Measurements from ENCODE around the gene TFF3. TPM values are rescaled to one million over a fixed set of nuclear protein-coding genes. Genes with fewer than 3 reads are reported as not detected.
"Not testable (repeated sequence)": the region's sequence is repeated elsewhere in the genome, so short reads cannot be mapped to it uniquely, and the experiment has no call there.

Gene TFF3
- polyA plus RNA-seq, 5 donors: 6.2 to 22.5 (median 13.1) TPM

DNA sequence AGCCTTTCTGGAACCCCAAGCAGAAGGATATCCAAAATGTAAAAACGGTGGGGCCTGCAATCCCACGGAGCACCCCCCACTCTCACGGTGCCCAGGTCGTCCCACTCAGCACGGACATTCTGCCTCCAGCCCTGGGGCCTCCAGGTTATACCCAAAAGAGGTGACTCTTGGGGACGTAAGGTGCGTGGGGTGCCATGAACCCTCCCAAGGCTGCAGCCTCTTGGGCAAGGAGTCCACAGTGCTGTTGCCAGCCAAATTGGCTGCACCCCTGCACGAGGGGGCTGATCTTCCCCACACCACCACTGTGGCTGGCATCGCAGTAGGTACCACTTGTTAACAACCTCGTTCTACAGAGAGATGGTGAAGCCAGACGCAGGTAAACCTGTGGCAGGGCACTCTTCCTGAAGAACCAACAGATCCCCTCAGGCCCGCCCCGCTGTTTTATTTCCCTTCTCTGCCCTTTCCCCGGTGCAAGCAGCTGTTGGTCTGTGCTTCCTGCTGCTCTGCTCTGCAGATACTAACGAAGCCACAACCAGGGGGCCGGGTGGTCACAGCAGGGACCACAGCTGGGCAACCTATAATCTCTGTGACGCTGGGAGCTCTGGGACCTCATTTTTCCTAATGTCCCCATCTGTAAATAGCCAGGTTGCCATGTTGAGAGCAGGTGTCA is 8.7 kb downstream of the TFF3 start:
- no peak for DNase-seq

DNA sequence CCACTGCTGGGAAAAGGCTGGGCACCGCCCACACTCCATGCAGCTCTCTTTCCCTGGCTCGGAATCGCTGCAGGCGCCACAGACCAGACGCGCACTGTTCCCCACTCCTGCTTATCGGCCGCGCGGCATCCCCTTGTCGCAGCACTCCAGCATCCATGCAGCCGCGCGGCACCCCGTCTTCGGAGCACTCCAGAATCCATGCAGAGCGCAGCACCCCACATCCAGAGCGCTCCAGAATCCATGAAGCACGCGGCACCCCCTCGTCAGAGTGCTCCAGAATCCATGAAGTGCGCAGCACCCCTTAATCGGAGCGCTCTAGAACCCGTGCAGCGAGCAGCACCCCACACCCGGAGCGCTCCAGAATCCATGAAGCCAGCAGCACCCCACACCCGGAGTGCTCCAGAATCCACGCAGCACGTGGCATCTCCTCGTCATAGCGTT is 9.5 kb downstream of the TFF3 start:
- no peak for DNase-seq

DNA sequence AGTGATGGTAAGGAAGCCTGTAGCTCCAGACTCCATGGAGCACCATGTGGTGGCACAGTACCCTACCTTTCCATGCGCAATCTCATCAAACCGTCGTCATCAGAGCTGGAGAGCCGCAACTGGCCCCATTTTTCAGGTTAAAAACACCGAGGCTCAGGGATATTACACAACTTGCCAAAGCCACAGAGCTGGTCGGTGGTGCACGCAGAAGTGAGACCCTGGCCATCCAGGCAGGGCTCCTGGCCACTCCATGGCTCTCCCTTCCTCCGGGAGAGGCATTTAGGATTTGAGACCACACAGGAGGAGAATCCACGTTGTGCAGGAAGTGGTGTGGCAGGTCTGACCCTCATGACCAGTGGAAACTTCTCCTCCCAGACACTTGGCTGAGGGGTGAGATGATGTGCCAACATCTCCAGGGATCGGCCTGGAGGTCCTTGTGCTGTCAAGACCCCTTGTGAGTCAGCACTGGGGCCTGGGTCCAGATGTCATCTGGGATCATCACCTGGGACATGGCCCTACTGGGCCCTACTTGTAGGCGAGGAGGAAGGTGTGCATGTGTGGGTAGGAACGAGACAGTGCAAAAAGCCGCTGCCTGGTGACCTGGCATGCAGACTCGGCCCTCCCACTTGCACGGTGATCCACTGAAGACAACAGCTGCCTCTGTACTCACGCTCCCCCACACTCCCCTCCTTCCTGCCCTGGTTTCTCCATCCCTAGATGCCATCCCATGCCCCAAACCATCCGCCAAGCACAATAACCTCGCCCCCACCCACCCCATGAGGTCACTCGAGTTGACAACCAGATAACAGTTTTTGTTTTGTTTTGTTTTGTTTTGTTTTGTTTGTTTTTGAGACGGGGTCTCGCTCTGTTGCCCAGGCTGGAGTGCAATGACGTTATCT is 10.4 kb downstream of the TFF3 start:
- DNase-seq: no peak

DNA sequence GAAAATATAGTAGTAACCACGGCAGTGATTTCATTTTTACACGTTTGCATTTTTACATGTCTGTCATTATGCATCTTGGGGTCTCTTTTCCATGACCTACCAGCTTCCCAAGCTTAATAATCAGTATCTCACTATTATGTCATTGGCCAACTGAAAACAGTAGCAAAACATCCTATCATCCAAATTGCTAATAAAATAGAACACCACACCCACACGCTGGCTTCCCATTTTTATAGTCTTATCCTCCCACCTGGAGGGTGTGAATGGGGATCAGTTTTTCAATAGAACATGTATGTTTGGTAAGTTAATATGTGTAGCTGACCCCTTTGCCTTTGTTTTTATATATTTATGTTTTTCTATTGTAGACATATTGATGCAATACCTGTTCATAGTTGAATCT is 11.8 kb downstream of the TFF3 start:
- no peak for DNase-seq

DNA sequence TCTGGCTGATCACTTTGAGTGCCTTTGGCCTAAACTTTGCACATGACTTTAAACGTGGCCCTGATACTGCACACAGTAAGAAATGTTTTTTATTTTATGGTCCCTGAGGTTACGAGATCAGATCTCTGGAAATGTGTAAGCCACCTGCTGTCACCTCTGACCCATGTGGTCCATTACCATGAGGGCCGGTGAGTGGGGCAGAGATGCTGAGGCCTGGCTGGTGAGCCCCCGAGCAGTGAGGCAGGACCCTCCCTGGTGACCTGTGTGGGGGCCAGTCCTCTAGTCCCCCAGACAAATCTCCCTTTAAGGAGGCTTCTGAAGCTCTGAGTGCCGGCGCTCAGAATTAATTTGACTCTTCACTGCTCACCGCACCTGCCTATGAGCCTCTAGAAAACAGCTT is 12.4 kb downstream of the TFF3 start:
- no peak for DNase-seq

DNA sequence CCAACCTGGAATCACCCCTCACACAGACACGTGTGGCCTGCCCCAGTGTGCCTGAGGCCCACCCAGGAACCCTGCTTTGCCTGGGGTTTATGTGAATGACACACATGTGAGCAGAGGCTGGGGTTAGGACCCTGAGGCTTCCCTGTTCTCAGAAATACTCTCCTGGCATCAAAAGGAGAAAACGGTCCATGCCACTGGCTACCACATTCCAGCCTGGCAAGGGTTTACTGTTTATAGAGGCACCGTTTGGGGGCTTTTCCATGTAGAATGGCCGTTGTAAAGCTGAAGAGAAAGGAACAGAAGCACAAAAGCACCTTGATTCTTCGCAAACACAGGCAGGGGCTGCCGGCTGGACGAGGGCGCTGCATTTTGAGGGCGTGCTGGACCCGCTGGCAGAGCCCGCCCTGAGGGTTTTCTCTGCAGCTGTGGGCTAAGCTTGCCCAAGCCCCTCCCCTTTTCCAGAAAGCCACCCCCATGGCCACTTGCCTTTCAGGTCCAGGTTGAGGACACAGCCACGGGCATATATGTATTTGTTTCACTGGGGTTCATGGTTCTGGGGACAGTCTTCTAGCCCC is 13.0 kb downstream of the TFF3 start:
- DNase-seq: no peak

DNA sequence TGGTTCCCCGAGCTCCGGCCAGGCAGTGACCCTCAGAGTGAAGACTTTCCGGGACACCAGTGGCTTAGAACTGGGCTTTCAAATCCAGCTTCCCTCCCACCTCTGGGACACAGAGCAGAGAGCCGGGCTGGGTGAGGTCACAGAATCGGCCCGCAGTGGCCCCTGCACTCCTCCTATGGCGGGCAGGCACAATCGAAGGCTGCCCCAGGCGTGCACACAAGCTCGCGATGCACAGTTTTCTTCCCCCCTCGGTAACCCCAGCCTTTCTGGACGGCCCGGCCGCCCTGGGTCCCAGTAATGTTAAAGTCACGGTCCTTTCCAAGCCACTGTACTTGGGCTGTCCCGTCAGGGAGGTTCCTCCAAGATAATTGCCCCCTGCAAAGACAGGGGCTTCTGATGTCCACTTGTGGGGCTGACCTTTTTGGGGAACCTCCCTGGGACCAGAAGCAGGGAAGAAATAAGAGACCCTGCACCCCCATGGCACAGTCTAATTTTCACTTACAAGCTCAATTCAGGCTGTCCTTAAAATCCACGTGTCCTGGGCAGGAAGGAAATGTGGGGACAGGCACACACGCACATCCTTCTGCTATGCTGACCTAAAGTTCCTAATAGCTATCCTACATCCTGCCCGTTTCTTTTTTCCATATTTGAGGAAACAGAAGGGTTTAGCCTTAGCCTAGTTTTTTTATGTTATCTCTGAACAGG is 13.7 kb downstream of the TFF3 start:
- DNase-seq: no peak

DNA sequence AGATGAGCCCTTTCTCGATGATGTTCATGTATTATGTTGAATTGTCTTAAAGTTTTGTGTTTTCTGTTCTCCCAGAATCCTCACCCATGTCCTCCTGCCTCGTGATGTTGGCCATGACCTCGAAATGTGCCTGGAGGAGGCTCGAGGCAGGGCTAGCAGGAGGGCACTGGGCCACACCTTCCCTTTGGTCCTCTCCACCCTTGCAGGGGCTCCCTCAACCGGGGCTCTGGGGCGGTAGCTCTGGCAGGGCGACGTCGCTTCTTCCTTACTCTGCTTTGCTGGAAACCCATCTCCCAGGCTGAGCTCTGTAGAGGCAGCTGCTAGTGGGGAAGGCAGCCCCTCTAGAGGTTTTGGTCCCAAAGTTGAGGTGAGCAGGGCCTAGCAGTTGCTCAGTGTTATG is 14.3 kb downstream of the TFF3 start:
- DNase-seq: no peak

DNA sequence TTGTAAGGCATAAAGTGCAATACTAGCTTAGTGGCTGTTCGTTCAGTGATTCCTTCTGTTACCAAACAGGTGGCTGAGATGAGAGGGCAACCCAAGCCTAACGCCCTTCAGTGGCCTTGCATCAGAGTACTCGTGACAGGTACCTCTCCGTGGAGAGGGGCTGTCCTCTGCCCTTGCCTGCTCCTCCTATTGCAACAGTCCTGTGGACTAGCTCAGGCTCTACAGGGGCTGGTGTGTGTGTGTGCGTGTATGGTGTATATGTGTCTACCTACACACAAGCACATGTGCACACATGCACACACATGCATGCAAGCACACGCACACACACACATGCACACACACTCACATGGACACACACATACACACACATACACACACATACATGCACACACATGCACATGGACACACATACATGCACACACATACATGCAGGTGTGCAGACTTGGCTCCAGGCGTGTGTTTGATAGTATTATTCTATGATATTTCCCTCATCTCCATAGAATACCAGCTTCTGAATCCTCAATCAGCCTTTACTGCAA is 15.1 kb downstream of the TFF3 start:
- no peak for DNase-seq

DNA sequence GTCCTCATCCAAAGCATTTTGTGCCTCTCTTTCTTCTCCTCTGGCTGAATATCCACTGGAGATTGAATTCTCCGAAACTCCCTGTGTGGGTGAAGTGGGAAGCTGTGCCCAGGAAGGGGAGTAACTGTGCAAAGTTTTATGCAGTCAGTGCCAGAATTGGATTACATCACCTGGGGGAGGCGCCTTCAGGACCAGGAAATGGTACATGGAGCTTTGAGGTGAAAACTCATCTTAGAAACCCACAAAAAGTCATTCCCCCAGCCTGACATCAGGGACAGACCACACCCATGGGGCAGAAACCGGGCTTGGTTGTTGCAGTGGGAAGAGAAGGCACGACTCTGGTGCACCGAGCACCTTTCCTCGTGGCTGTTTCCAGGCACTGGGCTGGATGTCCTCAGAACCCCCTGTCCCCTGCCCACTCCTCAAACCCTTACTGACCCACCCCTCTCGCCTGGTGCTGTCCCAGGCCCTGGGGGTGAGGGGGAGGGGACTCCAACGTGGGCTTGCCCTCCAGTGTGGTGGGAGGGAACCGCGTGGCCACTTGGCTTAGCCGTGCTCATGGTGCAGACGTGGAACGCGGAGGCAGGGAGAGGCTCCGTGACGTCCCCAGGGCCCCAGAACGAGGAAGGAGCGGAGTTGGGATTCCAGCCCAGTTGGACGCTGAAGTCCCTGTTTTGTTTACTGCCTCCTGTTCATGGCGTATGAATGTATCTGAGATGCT is 15.7 kb downstream of the TFF3 start:
- DNase-seq: no peak

DNA sequence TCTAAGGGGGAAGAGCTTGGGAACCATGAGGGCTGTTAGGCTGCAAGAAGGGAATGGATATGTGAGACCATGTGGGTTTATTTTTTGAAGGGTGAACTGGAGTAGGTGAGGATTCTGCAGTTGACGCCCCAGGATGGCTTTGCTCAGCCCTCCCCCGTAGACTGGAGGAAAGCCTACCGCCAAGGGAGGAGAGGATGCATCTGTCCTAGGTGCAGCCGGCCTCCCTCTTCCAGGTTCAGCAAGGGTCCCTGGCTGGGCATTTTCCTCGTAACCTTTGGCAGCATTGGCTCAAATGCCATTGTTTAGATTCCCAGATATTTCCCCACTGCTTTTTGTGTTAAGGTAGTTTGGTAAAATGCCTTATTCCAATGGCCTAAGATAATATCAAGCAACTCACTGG is 16.6 kb downstream of the TFF3 start:
- no peak for DNase-seq

DNA sequence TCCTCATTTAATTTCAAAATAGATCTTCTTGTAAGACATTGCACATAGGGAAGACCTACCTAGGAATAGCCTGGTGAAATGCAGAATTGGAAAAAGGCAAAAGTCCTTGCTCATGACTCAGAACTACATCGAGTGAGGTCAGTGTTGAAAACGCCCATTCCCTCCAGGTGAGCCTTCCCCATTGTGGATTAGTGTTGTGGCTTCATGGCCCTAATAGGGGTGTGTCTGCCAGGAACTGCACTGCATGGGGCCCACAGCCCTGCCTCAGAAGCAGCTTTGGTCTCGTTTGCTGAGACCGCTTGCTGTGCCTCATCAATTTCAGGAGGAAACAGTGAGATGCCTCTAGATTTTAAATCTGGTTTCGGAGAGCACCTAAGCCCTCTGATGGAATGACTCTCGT is 17.0 kb downstream of the TFF3 start:
- DNase-seq: no peak

DNA sequence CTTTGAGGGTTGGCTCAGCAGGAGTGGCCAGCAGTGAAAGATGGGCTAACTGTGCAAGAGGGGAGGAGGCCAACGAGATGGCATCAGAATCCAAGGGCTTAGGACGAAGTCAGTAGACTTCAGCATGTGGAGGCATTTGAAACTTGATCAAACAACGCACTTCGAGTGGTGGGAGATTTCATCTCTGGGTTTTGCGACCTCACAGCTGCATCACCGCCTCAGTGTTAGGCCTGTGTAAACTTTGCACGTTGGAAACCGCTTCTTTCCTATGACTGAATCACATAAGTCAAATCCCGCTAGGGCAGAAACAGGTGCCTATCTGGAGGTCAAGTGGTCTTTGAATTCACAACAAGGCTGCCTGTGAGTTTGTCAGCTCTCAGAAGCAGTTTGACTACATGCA is 17.8 kb downstream of the TFF3 start:
- DNase-seq: no peak

DNA sequence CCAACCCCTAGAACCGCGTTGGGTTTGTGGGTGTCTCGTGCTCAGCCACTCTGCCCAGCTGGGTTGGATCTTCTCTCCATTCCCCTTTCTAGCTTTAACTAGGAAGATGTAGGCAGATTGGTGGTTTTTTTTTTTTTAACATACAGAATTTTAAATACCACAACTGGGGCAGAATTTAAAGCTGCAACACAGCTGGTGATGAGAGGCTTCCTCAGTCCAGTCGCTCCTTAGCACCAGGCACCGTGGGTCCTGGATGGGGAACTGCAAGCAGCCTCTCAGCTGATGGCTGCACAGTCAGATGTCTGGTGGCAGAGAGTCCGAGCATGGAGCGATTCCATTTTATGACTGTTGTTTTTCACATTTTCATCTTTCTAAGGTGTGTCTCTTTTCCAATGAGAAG is 18.7 kb downstream of the TFF3 start:
- DNase-seq: no peak

DNA sequence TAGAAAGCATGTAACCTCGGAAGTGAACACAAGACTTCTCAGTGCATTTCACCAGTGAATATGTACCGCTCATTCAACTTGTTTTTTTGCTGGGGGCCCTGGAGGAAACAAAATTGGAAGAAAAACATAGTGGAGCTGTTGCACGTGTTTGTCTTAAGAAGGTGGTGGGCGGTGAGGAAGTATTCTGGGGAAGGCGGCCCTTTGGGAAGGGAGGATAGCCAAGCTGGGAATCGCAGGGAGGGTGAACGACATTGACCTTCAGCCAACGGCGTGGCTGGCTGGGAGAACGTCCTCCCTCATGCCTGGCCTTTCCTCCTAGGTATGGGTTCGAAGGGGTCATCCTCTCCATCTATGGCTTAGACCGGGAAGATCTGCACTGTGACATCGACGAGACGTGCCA is 19.4 kb downstream of the TFF3 start:
- DNase-seq: no peak

DNA sequence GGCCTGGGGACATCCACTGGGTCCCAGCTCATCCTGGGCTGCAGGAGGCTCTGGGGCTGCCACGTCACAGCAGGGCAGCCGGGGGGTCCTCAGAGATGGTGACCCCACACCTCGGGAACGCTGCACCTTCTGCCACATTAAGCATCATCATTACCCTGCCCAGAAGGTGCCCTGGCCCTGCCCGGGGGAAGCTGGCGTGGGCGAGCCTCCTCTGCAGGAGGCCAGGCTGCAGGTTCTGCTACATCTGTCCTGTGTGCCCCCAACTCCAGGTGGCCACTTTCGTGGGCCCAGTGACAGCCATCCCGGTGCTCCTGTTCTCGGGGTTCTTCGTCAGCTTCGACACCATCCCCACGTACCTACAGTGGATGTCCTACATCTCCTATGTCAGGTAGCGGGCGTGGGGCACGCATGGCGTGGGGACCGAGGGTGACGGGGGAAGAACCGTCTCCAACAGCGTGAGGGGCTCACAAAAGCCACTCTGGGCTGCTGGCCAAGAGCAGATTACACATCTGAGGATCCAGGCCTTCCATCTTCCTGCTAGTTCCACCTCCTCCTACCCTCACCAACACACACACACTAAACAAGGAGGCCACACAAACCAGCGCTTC is 20.8 kb downstream of the TFF3 start:
- no peak for DNase-seq

DNA sequence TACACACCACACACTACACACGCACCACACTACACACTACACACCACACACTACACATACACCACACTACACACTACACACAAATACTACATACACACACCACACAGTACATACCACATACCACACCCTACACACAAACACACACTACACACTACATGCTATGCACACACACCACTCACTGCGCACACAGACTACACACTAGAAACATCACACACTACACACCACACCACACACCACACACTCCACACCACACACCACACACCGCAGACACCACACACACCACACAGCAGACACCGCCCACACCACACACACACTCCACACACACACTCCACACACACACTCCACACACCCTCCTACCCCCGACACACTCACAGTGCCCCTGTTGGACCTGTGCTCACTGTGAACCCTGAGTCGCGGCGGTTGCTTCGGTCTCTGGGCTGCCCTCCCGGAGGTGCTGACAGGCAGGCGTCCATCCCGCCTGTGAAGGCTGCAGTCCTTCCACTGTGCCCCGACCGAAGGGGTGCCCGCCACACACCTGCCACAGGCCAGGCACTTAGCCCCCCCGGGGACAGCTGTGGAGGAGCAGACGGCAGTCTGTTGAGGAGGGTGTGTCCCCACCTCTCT is 21.4 kb downstream of the TFF3 start:
- DNase-seq: no peak

DNA sequence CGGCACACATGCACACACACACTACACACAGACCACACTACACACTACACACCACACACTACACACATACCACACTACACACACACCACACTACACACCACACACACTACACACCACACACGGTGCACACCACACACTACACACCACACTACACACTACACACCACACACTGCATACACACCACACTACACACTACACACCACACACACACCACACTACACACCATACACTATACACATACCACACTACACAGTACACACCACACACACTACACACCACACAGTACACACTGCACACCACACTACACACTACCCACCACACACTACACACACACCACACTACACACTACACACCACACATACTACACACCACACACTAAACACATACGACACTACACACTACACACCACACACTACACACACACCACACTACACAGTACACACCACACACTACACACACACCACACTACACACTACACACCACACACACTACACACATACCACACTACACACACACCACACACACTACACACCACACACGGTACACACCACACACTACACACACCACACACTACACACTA is 22.6 kb downstream of the TFF3 start:
- not testable (repeated sequence) for DNase-seq

DNA sequence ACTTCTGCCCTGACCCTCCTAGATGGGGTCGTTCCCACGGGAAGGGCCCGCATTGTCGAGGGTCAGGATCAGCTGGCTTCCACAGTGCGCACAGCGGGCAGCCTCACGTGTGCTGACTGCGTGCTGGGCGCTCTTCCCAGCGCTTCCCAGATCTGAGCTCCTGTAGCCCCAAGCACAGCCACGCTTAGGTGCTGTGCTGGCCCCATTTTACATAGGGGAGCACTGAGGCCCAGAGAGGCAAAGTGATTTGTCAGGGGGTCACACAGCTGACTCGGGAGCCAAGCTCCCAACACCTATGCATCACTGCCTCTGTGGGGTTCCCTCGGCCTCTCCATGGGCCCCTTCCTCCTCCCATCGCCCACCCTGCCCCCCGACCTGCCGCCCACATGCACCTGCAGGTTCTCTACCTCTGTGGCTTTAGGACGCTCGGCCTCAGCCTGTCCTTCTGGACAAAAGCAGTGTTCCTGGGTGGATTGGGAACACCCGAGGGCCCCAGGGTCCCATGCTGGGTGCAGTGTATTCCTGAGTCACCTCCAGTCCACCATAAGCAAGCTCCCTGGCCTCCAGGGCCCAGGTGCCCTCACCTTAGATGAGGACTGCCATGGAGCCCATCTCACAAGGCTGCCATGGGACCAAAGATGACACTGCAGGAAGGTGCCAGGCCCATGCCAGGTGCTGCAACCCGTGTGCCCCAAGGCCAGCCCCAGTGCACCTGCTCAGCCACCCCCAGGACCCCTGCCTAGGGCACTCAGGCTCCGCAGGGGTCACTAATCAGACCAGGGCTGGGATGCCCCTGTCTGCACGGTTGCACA is 23.3 kb downstream of the TFF3 start:
- DNase-seq: no peak

Measured in right lung (tissue), 5 donors.